GM23248 (cell line): ENCODE measurements around the gene EXOSC2.

Experiments used
- EZH2 ChIP-seq: fragments of 200-600 bp; sonication (generic); IDR thresholded peaks from 2 replicates; pipeline ENCODE4 v1.6.1; 2018; ENCODE audit warnings: antibody characterized with exemption, mild to moderate bottlenecking; ENCODE audit not compliant: insufficient read depth, poor library complexity, severe bottlenecking
- EZH2phosphoT487 ChIP-seq: fragments of 200-600 bp; sonication (generic); IDR thresholded peaks from 2 replicates; pipeline ENCODE4 v1.6.1; 2018; ENCODE audit warnings: antibody characterized with exemption, moderate library complexity, mild to moderate bottlenecking, low read depth; ENCODE audit not compliant: insufficient read depth

GRCh38 chr9:130662099-130662969, 31.2 kb upstream of the EXOSC2 start:
- peak; percentile 97 for TF ChIP-seq EZH2
- no peak for TF ChIP-seq EZH2phosphoT487
